ENCODE data around the gene PKLR. TPM values are rescaled to one million over a fixed set of nuclear protein-coding genes. Genes with fewer than 3 reads are reported as not detected.

Gene PKLR
- total RNA-seq, 1 donor from 2014 or later = 0.11 TPM

DNA sequence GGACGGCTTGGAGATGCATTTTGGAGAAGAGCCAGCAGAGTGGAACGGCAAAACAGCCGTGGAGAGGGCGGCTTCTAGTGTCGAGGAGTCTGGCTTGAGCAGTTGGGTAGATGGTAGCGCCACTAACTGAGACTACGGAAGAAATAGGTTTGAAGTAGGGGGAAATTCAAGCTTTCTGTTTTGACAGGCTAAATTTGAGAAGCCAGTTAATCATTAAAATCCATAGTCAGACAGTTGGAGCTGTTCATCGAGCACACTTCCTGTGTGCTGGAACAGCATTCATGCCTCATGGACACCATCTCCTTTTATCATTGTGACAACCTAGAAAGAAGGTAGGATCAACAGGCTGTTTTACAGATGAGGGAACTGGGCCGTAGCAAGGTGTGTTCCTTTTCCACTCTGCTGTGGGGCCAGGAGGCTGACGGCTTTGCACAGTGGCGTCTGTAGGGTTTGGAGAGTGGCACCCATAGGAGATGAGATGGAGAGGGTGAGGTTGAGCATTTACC lies 3.4 kb upstream of the PKLR start:
- H3K36me3 Mint-ChIP-seq = no peaks in the 10 kb centered on the region
- H3K4me1 Mint-ChIP-seq = peaks cover 5% of the 10 kb centered on the region
- DNase-seq (ENCODE audit: low spot score in 2 of 2, unreplicated experiment in 2 of 2) = no peak
- H3K27ac Mint-ChIP-seq = no peak overlapping the region
- TF ChIP-seq, protein P1, sequence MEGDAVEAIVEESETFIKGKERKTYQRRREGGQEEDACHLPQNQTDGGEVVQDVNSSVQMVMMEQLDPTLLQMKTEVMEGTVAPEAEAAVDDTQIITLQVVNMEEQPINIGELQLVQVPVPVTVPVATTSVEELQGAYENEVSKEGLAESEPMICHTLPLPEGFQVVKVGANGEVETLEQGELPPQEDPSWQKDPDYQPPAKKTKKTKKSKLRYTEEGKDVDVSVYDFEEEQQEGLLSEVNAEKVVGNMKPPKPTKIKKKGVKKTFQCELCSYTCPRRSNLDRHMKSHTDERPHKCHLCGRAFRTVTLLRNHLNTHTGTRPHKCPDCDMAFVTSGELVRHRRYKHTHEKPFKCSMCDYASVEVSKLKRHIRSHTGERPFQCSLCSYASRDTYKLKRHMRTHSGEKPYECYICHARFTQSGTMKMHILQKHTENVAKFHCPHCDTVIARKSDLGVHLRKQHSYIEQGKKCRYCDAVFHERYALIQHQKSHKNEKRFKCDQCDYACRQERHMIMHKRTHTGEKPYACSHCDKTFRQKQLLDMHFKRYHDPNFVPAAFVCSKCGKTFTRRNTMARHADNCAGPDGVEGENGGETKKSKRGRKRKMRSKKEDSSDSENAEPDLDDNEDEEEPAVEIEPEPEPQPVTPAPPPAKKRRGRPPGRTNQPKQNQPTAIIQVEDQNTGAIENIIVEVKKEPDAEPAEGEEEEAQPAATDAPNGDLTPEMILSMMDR (IDR thresholded peaks at IDR 0.05; ENCODE audit: unreplicated experiment) = no peak
- H3K4me3 Mint-ChIP-seq = no peak overlapping the region
- H3K27me3 Mint-ChIP-seq (ENCODE audit: low read depth) = no peaks in the 10 kb centered on the region
- no peaks in the 10 kb centered on the region for H3K9me3 Mint-ChIP-seq

GRCh38 chr1:155300553-155301329 lies 497 bp downstream of the PKLR start:
- no peak overlapping the region for H3K4me3 Mint-ChIP-seq
- peaks cover 2% of the 10 kb centered on the region for H3K27me3 Mint-ChIP-seq (ENCODE audit: low read depth)
- no peaks in the 10 kb centered on the region for H3K9me3 Mint-ChIP-seq

DNA sequence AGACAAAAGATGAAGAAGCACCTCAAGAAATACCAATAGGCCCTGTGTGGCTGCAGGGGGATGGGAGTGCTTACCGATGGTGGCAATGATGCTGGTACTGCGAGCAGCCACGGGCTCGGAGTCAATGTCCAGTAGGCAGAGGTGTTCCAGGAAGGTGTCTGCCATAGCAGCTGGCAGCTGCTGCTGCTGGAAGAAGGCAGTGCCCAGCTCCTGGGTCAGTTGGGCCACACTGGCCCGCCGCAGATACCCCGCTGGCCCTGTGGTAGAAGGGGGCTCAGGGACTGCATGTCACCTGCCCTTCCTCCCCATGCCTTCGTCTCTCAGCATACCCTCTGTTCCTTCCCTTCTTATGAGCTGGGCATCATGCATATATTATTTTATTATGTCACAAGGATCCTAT lies 1.2 kb downstream of the PKLR start:
- H3K27me3 Mint-ChIP-seq (ENCODE audit: low read depth) = peaks cover 2% of the 10 kb centered on the region
- no peak overlapping the region for H3K4me3 Mint-ChIP-seq
- DNase-seq (ENCODE audit: low spot score in 2 of 2, unreplicated experiment in 2 of 2) = no peak
- H3K9me3 Mint-ChIP-seq = no peaks in the 10 kb centered on the region
- peaks cover 13% of the 10 kb centered on the region for H3K4me1 Mint-ChIP-seq
- no peaks in the 10 kb centered on the region for H3K36me3 Mint-ChIP-seq
- no peak overlapping the region for H3K27ac Mint-ChIP-seq
- TF ChIP-seq, protein P1 (IDR thresholded peaks at IDR 0.05; ENCODE audit: unreplicated experiment) = no peak

More at GRCh38 chr1:155300553-155301329, 497 bp downstream of the PKLR start:
- Mint-ChIP-seq H3K27ac (no peak overlapping the region), H3K4me1 (peaks cover 13% of the 10 kb centered on the region), H3K36me3 (no peaks in the 10 kb centered on the region)
- DNase-seq (ENCODE audit: low spot score in 2 of 2, unreplicated experiment in 2 of 2) = no peak
- TF ChIP-seq, protein P1 (IDR thresholded peaks at IDR 0.05; ENCODE audit: unreplicated experiment) = no peak

- Mint-ChIP-seq H3K9me3 (no peaks in the 10 kb centered on the region), H3K27me3 (ENCODE audit: low read depth) (peaks cover 5% of the 10 kb centered on the region)
These were observed 3.9 kb downstream of the PKLR start for GRCh38 chr1:155297384-155297783.

DNA sequence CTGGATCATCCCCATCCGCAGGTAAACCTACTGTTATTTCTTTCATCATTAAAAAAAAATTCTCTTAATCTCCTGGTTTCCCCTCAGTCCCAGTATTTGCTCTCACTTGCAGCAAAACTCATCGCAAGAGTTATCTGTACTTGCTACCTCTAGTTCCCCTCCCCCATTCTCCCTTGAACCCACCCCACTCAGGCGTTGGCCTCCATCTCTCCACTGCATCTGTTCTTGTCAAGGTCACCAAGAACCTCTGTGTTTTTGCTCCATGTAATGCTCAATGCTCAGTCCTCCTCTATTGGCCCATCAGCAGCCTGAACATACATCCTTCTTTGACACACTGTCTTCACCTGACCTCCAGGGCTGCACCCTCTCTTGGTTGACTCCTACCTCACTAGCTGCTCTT lies 4.6 kb downstream of the PKLR start:
- peaks cover 5% of the 10 kb centered on the region for H3K27me3 Mint-ChIP-seq (ENCODE audit: low read depth)
- no peaks in the 10 kb centered on the region for H3K36me3 Mint-ChIP-seq
- H3K27ac Mint-ChIP-seq = no peak overlapping the region
- TF ChIP-seq, protein P1 (IDR thresholded peaks at IDR 0.05; ENCODE audit: unreplicated experiment) = no peak
- no peak overlapping the region for H3K4me3 Mint-ChIP-seq
- no peaks in the 10 kb centered on the region for H3K9me3 Mint-ChIP-seq
- DNase-seq (ENCODE audit: low spot score in 2 of 2, unreplicated experiment in 2 of 2) = no peak
- peaks cover 13% of the 10 kb centered on the region for H3K4me1 Mint-ChIP-seq

More at GRCh38 chr1:155297384-155297783, 3.9 kb downstream of the PKLR start:
- H3K4me1 Mint-ChIP-seq = peaks cover 13% of the 10 kb centered on the region
- no peak overlapping the region for H3K4me3 Mint-ChIP-seq
- no peak for DNase-seq (ENCODE audit: low spot score in 2 of 2, unreplicated experiment in 2 of 2)
- TF ChIP-seq, protein P1 (IDR thresholded peaks at IDR 0.05; ENCODE audit: unreplicated experiment) = no peak
- peak overlapping the region; percentile 11 for H3K27ac Mint-ChIP-seq
- no peaks in the 10 kb centered on the region for H3K36me3 Mint-ChIP-seq
